Measurements from ENCODE around the gene FIGNL2.

- TF ChIP-seq POLR2A (IDR thresholded peaks at IDR 0.05) (no peak), CTCF (IDR thresholded peaks at IDR 0.05) (no peak)
These were observed 45.3 kb upstream of the FIGNL2 start for GRCh38 chr12:51893786-51894185.

Data from upper lobe of left lung (tissue), 4 donors.